Ectodermal cell (in vitro differentiated cells): ENCODE measurements around the gene PRSS22.
A peak's percentile ranks its signal among the peaks of the same experiment; 100 is the strongest.

Experiments
- H3K27ac ChIP-seq: 2 replicates; pipeline ENCODE4 v1.7.0; 2013; ENCODE audit warnings: mild to moderate bottlenecking, low read depth, low read length; ENCODE audit not compliant: insufficient read depth, poor library complexity, severe bottlenecking
- H3K27me3 ChIP-seq: 2 replicates; pipeline ENCODE4 v1.7.0; 2013; ENCODE audit warnings: mild to moderate bottlenecking, low read length; ENCODE audit not compliant: insufficient read depth, control insufficient read depth, poor library complexity, severe bottlenecking
- H3K36me3 ChIP-seq: one replicate; pipeline ENCODE4 v1.7.0; 2013; ENCODE audit warnings: low read length; ENCODE audit not compliant: control insufficient read depth, insufficient read depth
- H3K4me1 ChIP-seq: one replicate; pipeline ENCODE4 v1.7.0; 2013; ENCODE audit warnings: low read length; ENCODE audit not compliant: control insufficient read depth, insufficient read depth
- H3K4me3 ChIP-seq: 2 replicates; pipeline ENCODE4 v1.7.0; 2013; ENCODE audit warnings: low read depth, low read length, control low read depth; ENCODE audit not compliant: insufficient read depth
- H3K9me3 ChIP-seq: 2 replicates; pipeline ENCODE4 v1.7.0; 2013; ENCODE audit warnings: mild to moderate bottlenecking, low read length, moderate library complexity; ENCODE audit not compliant: control insufficient read depth
- WGBS, 2 experiments: methylation state at CpG; one replicate each; pipeline ENCODE4 v1.1.7; 2013; ENCODE audit warnings: missing lambda C conversion rate in 2 of 2; 5-methylcytosine and 5-hydroxymethylcytosine counted together

The PRSS22 gene

GRCh38 chr16:2899564-2900072 lies 41.6 kb upstream of the PRSS22 start:
- H3K4me3 ChIP-seq, result no peak overlapping the region
- no peaks in the 10 kb centered on the region for H3K36me3 ChIP-seq
- no peaks in the 10 kb centered on the region for H3K27me3 ChIP-seq
- H3K27ac ChIP-seq, result no peak overlapping the region
- 93 to 94% methylated on average over 13 of the region's 13 CpGs for WGBS, 2 experiments
- H3K9me3 ChIP-seq, result no peaks in the 10 kb centered on the region
- H3K4me1 ChIP-seq, result peaks cover 6% of the 10 kb centered on the region

DNA sequence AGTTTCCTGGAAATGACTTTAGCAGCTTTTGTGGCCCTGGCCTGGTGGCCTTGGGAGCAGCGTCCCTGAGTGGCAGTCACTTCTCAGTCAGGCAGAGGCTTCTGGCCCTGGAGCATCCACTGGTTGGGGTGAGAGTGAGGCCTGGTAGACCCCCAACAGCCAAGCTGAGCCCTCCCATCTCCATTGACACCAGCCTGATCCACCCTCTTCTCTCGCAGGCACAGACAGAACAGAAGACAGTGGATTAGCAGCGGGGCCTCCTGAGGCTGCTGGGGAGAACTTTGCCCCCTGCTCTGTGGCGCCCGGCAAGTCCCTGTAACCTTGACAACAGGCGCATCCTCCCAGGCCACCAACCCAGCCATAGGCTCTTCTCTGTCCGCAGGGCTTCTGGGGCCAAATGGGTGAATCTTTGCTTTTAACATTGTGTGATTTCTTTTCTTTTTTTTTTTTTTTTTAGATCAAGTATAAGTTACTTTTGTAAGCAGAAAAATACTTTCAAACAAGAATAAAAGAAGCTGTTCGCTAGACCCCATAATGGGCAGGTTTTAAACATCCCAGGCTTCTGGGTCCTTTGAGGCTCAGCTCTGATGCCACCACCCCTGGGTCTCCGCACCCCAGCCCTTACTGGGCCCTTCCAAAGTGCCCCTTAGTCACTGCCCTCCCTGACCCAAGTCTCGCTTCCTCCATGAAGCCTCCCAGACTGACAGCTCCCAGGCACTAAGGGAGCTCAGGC lies 41.0 kb upstream of the PRSS22 start:
- Histone ChIP-seq H3K36me3 (no peaks in the 10 kb centered on the region), H3K27ac (peak overlapping the region; percentile 16), H3K9me3 (no peaks in the 10 kb centered on the region), H3K4me3 (no peak overlapping the region), H3K27me3 (no peaks in the 10 kb centered on the region), H3K4me1 (peaks cover 6% of the 10 kb centered on the region)
- WGBS, 2 experiments, result 71 to 73% methylated on average over 10 of the region's 10 CpGs

- no peaks in the 10 kb centered on the region for H3K27me3 ChIP-seq
- peaks cover 6% of the 10 kb centered on the region for H3K4me1 ChIP-seq
- H3K9me3 ChIP-seq, result no peaks in the 10 kb centered on the region
- no peaks in the 10 kb centered on the region for H3K36me3 ChIP-seq
- H3K27ac ChIP-seq, result no peak overlapping the region
- H3K4me3 ChIP-seq, result no peak overlapping the region
- WGBS, 2 experiments, result 90 to 91% methylated on average over 7 of the region's 7 CpGs
Observed at GRCh38 chr16:2897110-2897509, 39.1 kb upstream of the PRSS22 start.

- 95 to 96% methylated on average over 19 of the region's 19 CpGs for WGBS, 2 experiments
Observed at GRCh38 chr16:2896480-2897010, 38.6 kb upstream of the PRSS22 start.

DNA sequence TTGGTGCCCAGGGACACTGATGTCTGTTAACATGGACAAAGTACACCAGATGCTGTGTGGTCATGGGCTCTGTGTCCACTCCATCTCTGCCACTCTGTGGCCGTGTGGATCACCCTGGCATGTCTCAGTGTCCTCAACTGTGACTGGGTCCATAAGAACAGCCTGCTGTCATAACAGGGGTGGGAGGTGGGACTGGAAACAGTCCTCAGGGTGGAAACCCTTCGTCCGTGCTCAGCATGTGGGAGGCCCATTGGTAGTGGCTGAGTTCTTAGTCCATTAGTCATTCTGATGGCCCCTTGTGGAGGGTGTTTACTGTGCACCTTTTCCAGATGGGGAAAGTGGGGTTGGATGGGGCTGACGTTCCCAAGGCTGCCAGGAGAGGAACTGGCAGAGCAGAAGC lies 37.8 kb upstream of the PRSS22 start:
- H3K27me3 ChIP-seq, result no peaks in the 10 kb centered on the region
- H3K4me1 ChIP-seq, result peaks cover 6% of the 10 kb centered on the region
- H3K9me3 ChIP-seq, result no peaks in the 10 kb centered on the region
- no peak overlapping the region for H3K4me3 ChIP-seq
- no peak overlapping the region for H3K27ac ChIP-seq
- 64 to 65% methylated on average over 4 of the region's 4 CpGs for WGBS, 2 experiments
- H3K36me3 ChIP-seq, result no peaks in the 10 kb centered on the region

More at GRCh38 chr16:2896480-2897010, 38.6 kb upstream of the PRSS22 start:
- peaks cover 6% of the 10 kb centered on the region for H3K4me1 ChIP-seq
- H3K36me3 ChIP-seq, result no peaks in the 10 kb centered on the region
- no peaks in the 10 kb centered on the region for H3K27me3 ChIP-seq
- no peak overlapping the region for H3K4me3 ChIP-seq
- no peaks in the 10 kb centered on the region for H3K9me3 ChIP-seq
- no peak overlapping the region for H3K27ac ChIP-seq

GRCh38 chr16:2894231-2894630 lies 36.3 kb upstream of the PRSS22 start:
- WGBS, 2 experiments, result 94 to 95% methylated on average over 31 of the region's 31 CpGs

GRCh38 chr16:2884041-2884451 lies 26.1 kb upstream of the PRSS22 start:
- Histone ChIP-seq H3K4me3 (peak overlapping the region; percentile 92), H3K4me1 (no peaks in the 10 kb centered on the region), H3K27me3 (no peaks in the 10 kb centered on the region), H3K27ac (no peak overlapping the region), H3K9me3 (no peaks in the 10 kb centered on the region), H3K36me3 (no peaks in the 10 kb centered on the region)
- WGBS, 2 experiments, result 79 to 81% methylated on average over 18 of the region's 18 CpGs

More at GRCh38 chr16:2894231-2894630, 36.3 kb upstream of the PRSS22 start:
- H3K27me3 ChIP-seq, result no peaks in the 10 kb centered on the region
- peaks cover 6% of the 10 kb centered on the region for H3K4me1 ChIP-seq
- H3K9me3 ChIP-seq, result no peaks in the 10 kb centered on the region
- H3K4me3 ChIP-seq, result no peak overlapping the region
- H3K36me3 ChIP-seq, result no peaks in the 10 kb centered on the region
- no peak overlapping the region for H3K27ac ChIP-seq

DNA sequence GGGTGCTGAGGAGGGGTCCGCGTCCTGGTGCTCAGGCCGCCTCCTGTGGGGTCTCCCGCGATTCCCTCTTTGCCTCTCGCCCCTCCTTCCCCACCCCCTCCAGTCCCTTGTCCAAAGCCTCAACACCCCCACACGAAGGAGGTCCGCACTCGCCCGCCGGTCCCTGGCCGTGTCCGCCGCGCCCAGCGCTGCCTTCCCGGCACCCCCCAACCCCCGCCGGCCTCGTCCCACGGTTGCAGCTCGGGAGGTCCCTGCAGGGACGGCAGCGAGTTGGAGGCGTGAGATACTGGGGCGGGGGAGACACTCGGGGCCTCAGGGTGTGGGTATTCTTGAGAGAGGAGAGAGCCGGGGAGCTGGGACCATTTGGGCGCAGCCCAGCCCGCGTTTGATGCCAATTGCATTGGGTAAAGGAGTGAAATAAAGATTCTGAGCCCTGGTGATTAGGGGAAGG lies 25.5 kb upstream of the PRSS22 start:
- 1 to 2% methylated on average over 31 of the region's 31 CpGs for WGBS, 2 experiments
- H3K36me3 ChIP-seq, result no peaks in the 10 kb centered on the region

DNA sequence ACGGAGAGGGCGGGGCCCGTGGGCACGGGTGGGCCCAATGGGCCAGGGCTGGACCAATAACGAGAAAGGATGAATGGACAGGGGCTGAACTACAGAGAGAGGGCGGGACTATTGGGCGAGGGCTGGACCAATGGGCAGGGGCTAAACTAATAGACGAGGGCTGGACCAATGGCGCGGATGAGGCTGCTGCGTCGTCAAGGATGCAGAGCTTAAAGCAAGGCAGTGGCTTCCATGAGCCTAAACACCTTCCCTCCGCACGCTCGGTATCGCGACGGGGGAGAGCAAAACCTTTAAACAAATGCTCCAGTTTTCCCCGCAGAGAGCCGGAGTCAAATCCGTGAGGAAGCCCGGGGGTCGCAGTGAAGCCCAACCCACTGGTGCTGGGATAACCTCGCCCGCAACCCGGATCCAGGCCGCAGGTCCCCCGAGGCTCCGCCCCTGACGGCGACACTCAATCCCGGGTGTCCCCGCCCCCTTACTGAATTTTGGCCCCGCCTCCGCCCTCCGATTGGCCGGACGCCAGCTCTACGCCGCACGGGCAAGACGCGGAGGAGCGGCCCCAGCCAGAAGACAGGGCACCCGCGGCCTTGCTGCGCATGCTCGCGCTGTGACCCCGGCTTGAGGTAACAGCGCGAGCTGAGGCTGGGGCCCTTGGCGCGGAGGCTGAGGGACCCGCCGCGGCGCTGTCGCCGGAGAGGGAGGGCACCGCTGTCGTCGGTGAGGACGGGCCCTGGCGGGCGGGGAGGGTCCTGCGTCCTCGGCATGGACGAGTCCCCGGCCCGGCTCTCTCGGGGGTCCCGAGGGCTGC lies 24.9 kb upstream of the PRSS22 start, which contains the start of gene FLYWCH2:
Gene FLYWCH2 (plus strand): TSS at position 566 of the 808 bp plus-strand sequence. CDS start 13,235 bp downstream, outside the sequence.
- no peaks in the 10 kb centered on the region for H3K36me3 ChIP-seq
- H3K9me3 ChIP-seq, result no peaks in the 10 kb centered on the region
- H3K27ac ChIP-seq, result peak within 1 kb of the TSS; percentile 71
- WGBS, 2 experiments, result 0% methylated on average over 73 of the region's 73 CpGs
- H3K27me3 ChIP-seq, result no peaks in the 10 kb centered on the region
- no peaks in the 10 kb centered on the region for H3K4me1 ChIP-seq
- peak within 1 kb of the TSS; percentile 92 for H3K4me3 ChIP-seq

More for the DNA sequence above, 25.5 kb upstream of the PRSS22 start:
- H3K4me1 ChIP-seq, result no peaks in the 10 kb centered on the region
- H3K4me3 ChIP-seq, result peak overlapping the region; percentile 92
- no peaks in the 10 kb centered on the region for H3K9me3 ChIP-seq
- H3K27ac ChIP-seq, result peak overlapping the region; percentile 48
- H3K27me3 ChIP-seq, result no peaks in the 10 kb centered on the region
